NT2/D1 (cell line): ENCODE measurements around the gene KRTAP5-11.
A peak's percentile ranks its signal among the peaks of the same experiment; 100 is the strongest.
"Not testable (repeated sequence)": the region's sequence is repeated elsewhere in the genome, so short reads cannot be mapped to it uniquely, and the experiment has no call there.

ENCODE experiments used
- DNase-seq: peaks from one replicate; pipeline ENCODE4 v3.0.0-alpha.2; 2011; ENCODE audit warnings: low read depth, low spot score
- H3K27me3 ChIP-seq: 2 replicates; pipeline ENCODE4 v1.6.0; 2011; ENCODE audit warnings: mild to moderate bottlenecking; ENCODE audit not compliant: insufficient read length, insufficient read depth
- H3K36me3 ChIP-seq: 2 replicates; pipeline ENCODE4 v1.6.1; 2011; ENCODE audit warnings: mild to moderate bottlenecking, low read length, mixed read lengths; ENCODE audit not compliant: insufficient read depth, insufficient read length
- H3K4me1 ChIP-seq: 2 replicates; pipeline ENCODE4 v1.5.1; 2011; ENCODE audit not compliant: insufficient read depth, insufficient read length
- H3K4me3 ChIP-seq: 2 replicates; pipeline ENCODE4 v1.5.1; 2011; ENCODE audit warnings: low read depth; ENCODE audit not compliant: insufficient read length
- H3K9ac ChIP-seq: 2 replicates; pipeline ENCODE4 v1.6.0; 2011; ENCODE audit warnings: low read depth; ENCODE audit not compliant: insufficient read length
- H3K9me3 ChIP-seq: 2 replicates; pipeline ENCODE4 v1.5.1; 2011; ENCODE audit warnings: mild to moderate bottlenecking, low read length; ENCODE audit not compliant: insufficient read depth

The KRTAP5-11 gene

GRCh38 chr11:71607520-71608216 is 25.0 kb upstream of the KRTAP5-11 start:
- Histone ChIP-seq H3K4me3 (peak overlapping the region; percentile 51), H3K9ac (peak overlapping the region; percentile 70), H3K27me3 (peaks cover 23% of the 10 kb centered on the region)
- not testable (repeated sequence) for H3K9me3 ChIP-seq, H3K4me1 ChIP-seq, DNase-seq, H3K36me3 ChIP-seq

- peak overlapping the region; percentile 70 for H3K9ac ChIP-seq
- H3K4me3 ChIP-seq, result peak overlapping the region; percentile 51
- not testable (repeated sequence) for H3K9me3 ChIP-seq, H3K36me3 ChIP-seq, H3K4me1 ChIP-seq, DNase-seq
- H3K27me3 ChIP-seq, result peaks cover 23% of the 10 kb centered on the region
Measured at GRCh38 chr11:71606853-71607519, 24.3 kb upstream of the KRTAP5-11 start.

- H3K27me3 ChIP-seq, result peaks cover 23% of the 10 kb centered on the region
- H3K4me3 ChIP-seq, H3K4me1 ChIP-seq, H3K9me3 ChIP-seq, H3K9ac ChIP-seq, H3K36me3 ChIP-seq, DNase-seq: not testable (repeated sequence)
Measured at GRCh38 chr11:71604798-71605488, 22.3 kb upstream of the KRTAP5-11 start.

GRCh38 chr11:71603221-71603620 is 20.5 kb upstream of the KRTAP5-11 start:
- H3K27me3 ChIP-seq, result peaks cover 23% of the 10 kb centered on the region
- H3K9ac ChIP-seq, H3K4me1 ChIP-seq, DNase-seq, H3K36me3 ChIP-seq, H3K9me3 ChIP-seq, H3K4me3 ChIP-seq: not testable (repeated sequence)

GRCh38 chr11:71589546-71589920 is 6.9 kb upstream of the KRTAP5-11 start:
- H3K4me3 ChIP-seq, H3K9ac ChIP-seq, H3K4me1 ChIP-seq, DNase-seq, H3K9me3 ChIP-seq, H3K36me3 ChIP-seq, H3K27me3 ChIP-seq: not testable (repeated sequence)

GRCh38 chr11:71588822-71589545 is 6.3 kb upstream of the KRTAP5-11 start:
- not testable (repeated sequence) for H3K4me3 ChIP-seq, DNase-seq

GRCh38 chr11:71588314-71588713 is 5.6 kb upstream of the KRTAP5-11 start:
- H3K4me3 ChIP-seq, DNase-seq, H3K9me3 ChIP-seq, H3K9ac ChIP-seq, H3K36me3 ChIP-seq, H3K4me1 ChIP-seq, H3K27me3 ChIP-seq: not testable (repeated sequence)

More at GRCh38 chr11:71588822-71589545, 6.3 kb upstream of the KRTAP5-11 start:
- not testable (repeated sequence) for H3K27me3 ChIP-seq, H3K9ac ChIP-seq, H3K4me1 ChIP-seq, H3K36me3 ChIP-seq, H3K9me3 ChIP-seq

- not testable (repeated sequence) for DNase-seq, H3K4me3 ChIP-seq, H3K36me3 ChIP-seq, H3K27me3 ChIP-seq, H3K4me1 ChIP-seq, H3K9ac ChIP-seq, H3K9me3 ChIP-seq
Measured at GRCh38 chr11:71585673-71586072, 3.0 kb upstream of the KRTAP5-11 start.

GRCh38 chr11:71582969-71583368 is 294 bp upstream of the KRTAP5-11 start:
- not testable (repeated sequence) for H3K9me3 ChIP-seq, H3K36me3 ChIP-seq, H3K4me3 ChIP-seq, H3K9ac ChIP-seq, H3K27me3 ChIP-seq, DNase-seq, H3K4me1 ChIP-seq
